ENCODE results near the gene MIOX.
A peak's percentile ranks its signal among the peaks of the same experiment; 100 is the strongest.

The MIOX gene

GRCh38 chr22:50520826-50521453 is 34.3 kb downstream of the MIOX start:
- DNase-seq = no peak

DNA sequence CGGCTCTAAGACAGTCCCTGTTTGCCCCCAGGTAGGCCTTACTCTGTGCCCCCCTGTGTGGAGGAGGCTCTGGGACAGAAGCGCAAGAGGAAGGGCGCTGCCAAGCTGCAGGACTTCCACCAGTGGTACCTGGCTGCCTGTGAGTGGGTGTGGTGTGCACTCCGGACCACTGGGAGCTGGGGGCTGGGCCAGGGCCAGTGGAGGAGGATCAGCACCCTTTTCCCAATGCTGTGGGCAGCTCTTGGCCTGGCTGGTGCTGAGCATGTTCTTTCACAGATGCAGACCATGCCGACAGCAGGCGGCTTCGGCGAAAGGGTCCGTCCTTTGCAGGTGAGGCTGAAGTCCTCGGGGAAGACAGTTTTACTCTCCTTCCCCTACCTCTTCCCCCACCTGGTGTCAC is 35.1 kb downstream of the MIOX start:
- DNase-seq = no peak

- DNase-seq = no peak
Observed at GRCh38 chr22:50522208-50522805, 35.6 kb downstream of the MIOX start.

DNA sequence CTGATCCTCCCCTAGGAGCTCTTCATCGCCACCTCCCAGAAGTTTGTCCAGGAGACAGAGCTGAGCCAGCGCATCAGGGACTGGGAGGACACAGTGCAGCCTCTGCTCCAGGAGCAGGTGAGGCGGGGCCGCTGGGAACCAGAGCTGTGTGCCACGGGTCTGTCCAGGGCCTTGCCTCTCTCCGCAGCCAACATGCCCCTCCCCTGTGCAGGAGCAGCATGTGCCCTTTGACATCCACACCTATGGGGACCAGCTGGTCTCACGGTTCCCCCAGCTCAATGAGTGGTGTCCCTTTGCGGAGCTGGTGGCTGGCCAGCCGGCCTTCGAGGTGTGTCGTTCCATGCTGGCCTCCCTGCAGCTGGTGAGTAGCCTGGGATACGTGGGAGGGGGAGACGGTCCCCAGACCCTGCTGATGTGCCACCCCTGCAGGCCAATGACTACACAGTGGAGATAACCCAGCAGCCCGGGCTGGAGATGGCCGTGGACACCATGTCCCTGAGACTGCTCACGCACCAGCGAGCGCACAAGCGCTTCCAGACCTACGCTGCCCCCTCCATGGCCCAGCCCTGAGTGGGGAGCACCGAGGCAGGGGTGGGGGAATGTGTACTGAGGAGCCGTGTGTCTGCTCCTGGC is 36.3 kb downstream of the MIOX start:
- DNase-seq = no peak

- DNase-seq = no peak
Observed at GRCh38 chr22:50523458-50523805, 36.8 kb downstream of the MIOX start.

DNA sequence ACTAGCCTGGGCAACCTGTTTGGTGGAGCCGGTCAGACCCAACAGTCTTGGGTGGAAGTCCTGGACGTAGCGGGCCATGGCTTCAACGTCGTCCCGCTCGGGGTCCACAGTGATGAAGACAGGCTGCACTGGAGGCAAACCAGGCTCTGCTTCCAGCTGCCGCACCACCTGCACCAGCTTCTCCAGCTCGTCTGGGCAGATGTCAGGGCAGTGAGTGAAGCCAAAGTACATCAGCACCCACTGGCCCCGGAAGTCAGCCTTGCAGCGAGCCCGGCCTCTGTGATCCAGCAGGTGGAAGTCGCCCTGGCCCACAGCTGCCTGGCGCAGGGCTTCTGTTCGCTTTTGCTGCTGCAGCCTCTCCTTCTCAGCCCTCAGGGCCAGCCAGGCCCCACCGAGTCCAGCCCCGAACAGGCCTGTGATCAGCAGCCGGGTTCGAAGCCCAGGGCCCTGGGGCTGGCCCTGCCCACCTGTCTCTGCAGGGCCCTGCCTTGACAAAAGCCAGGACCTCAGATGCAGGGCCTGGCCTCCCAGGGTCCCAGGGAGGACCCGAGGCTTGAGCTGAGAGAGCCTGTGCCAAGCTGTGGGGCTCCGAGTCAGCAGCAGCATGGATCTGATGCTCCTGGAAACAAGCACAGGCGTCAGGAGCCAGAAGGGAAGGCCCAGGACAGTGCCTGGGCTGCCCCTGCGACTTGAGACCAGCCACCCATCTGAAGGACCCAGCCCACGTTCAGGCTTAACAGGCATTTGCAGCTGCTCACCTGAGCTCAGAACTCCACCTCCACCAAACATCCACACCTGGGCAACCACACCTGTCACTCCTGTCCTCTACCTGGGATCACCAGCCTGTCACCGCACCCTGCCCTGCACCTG is 37.4 kb downstream of the MIOX start:
- DNase-seq = no peak

DNA sequence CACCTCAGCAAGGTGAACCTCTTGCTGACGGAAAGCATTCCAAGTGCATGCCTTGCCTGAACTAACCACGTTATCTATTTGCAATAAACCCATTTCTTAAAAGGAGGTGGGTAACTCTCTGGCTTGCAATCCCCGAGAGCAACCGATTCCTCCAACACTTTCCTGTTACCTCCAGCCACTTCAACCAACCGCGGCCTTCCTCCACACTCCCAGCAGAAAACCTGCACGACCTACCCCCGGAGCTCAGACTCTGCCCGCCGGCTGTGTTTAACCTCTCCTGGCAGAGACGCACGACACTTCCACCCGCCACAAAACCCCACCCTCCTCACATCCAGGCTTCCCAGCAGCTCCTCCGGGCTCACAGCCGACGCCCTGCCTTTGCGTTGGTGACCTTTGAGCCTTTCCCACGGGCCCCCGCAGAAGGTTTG is 38.0 kb downstream of the MIOX start:
- no peak for DNase-seq

GRCh38 chr22:50525104-50525857 is 38.6 kb downstream of the MIOX start, which contains the start of gene SCO2:
Gene SCO2, minus strand, starts transcription at chr22:50525598. Its CDS starts 1,187 bp downstream, at chr22:50524411.
- peak; percentile 97 to 98 for DNase-seq

DNA sequence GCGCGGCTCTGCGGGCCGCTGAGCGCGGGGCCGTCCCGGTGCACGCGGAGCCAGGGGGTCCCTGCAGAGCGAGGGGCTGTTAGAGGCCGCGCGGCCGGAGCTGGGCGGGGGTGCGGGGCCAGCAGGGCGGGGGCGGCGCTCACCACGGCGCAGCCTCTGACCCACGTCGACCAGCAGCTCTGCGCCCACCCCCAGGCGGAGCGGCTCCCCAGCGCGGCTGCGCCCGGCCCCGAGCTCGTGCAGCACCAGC is 39.1 kb downstream of the MIOX start:
- DNase-seq = no peak

GRCh38 chr22:50526108-50526833 is 39.6 kb downstream of the MIOX start:
- DNase-seq = peak; percentile 78 to 84

GRCh38 chr22:50526834-50527801 is 40.5 kb downstream of the MIOX start:
- peak in 1 of 2 donors; percentile 46 for DNase-seq

DNA sequence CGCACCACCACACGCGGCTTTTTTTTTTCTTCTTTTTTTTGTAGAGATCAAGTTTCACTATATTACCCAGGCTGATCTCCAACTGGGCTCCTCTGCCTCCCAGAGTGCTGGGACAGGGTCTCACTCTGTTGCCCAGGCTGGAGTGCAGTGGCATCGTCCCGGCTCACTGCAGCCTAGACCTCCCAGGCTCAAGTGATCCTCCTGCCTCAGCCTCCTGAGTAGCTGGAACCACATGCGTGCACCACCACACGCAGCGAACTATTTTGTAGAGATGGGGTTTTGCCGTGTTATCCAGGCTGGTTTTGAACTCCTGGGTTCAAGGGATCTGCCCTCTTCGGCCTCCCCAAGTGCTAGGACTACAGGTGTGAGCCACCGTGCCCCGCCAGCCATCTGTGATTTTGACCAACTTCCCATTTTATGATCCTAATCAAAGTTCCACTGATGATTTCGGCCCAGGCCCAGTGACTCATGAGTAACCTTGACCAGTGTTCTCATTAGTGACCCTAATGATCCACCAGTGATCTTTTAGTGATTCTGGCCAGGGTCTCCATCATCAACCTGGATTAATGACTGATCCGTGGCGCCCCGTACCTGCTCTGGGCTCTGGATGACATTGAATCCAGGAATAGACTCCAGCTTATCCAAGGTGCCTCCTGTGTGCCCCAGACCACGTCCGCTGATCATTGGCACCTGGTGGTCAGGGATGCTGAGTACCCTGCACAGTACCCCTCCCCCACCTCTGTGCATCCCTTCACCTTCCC is 41.4 kb downstream of the MIOX start:
- no peak for DNase-seq

- no peak for DNase-seq
Observed at GRCh38 chr22:50528682-50529415, 42.2 kb downstream of the MIOX start.

DNA sequence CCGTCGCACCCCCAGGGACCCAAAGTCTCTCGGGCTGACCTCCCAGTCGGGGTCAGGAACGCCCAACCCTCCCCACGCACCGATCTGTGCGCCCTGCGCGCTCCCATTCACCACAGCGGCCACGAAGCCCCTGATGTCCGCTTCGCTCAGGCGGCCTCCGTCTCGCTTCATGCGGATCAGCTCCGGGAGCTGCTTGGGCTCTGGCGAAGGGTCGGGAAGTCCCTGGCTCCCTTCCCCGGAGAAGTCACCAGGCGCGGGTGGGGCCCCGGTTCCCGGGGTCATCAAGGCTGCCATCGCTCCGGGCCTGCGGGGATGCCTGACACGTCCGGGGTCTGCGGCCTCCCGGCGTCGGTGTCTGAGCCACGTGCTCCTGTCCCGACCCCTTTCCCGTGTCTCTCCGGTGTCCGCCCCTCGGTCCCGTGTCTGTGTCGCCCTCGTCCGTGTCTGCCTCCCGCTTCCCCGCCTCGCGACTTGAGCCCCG is 42.8 kb downstream of the MIOX start:
- DNase-seq = no peak

- DNase-seq = peak; percentile 65 to 69
Observed at GRCh38 chr22:50529897-50530579, 43.4 kb downstream of the MIOX start, which contains the start of gene TYMP. Gene TYMP, minus strand, starts transcription at chr22:50530012. Its CDS starts 303 bp downstream, at chr22:50529709.

DNA sequence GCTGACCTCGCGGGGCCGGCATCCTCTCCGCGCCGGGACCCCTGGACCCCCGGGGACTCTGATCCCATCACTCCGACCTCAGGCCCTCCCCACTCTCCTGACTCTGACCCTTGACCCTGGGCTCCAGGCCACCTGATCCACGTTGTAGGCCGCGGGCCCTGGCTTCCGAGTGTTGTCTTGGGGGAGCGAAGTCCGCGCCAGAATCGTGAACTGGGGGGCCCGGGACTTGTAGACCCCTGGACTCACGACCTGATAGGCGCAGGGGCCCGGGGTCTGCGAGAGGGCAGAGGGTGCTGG is 43.9 kb downstream of the MIOX start:
- DNase-seq = no peak

GRCh38 chr22:50530877-50531545 is 44.4 kb downstream of the MIOX start:
- peak; percentile 77 to 78 for DNase-seq

- peak; percentile 66 to 70 for DNase-seq
Observed at GRCh38 chr22:50531546-50531961, 44.9 kb downstream of the MIOX start.
